ENCODE measurements around the gene PXN.
"Not testable (repeated sequence)": the region's sequence is repeated elsewhere in the genome, so short reads cannot be mapped to it uniquely, and the experiment has no call there.

Gene PXN

DNA sequence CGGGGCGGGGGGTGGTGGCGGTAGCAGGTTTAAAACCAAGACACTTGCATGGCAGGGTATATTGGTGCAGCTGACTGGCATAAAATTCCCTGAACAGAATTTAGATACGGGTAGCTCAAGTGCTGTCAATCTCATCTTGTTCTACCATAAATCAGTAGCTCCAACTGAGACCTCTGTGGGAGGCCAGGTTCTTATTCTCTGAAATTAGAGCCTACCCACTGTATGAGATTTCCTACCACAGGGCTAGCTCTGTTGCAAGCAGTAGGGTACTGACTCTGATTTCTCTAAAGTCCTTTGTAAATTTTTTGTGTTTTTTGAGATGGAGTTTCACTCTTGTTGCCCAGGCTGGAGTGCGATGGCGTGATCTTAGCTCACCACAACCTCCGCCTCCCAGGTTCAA is 61.4 kb downstream of the PXN start:
- DNase-seq, result no peak

DNA sequence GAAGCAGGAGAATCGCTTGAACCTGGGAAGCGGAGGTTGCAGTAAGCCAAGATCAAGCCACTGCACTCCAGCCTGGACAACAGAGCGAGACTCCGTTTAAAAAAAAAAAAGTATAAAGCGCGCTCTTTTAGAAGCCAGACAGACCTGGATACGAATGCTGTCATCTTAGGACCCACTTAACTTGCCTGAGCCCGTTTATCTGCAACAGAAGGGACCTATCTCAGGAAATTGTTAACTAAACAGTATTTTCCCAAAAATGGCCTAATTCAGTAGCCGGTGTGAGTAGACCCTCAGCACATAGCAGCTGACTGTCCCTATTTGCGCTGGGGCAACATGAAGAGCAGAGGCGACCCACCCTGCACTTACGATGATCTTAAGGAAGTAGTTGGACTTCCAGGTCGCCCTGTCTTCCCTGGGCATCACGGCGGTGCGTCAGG is 65.1 kb downstream of the PXN start:
- DNase-seq, result no peak

DNA sequence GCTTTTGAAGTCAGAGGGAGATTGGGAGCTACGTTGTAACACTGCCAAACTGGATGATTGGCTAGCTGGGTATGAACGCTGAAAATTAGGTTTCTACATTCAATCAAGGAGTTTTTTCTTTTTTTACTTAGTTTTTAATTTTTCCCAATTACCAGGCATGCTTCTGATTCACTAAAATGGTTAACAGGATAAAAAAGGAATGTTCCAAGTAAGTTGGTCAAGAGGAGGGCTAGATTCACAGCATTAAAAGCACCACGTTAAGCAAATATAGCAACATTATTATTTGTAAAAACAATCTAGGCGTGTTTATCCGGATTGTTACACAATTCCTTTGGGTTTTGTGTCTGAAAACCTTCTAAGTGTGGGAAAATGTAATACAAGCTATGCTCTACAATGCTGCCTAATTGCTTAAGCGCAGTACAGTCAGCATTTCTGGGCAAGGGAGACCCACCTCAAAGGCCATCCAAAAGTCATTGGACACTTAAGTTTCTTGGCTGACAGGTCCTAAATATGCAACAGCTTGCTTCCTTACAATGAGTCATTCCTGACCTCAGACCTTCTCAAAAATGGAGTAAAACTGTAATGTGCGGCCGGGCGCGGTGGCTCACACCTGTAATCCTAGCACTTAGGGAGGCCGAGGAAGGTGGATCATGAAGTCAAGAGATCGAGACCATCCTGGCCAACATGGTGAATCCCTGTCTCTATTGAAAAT is 65.8 kb downstream of the PXN start:
- no peak for DNase-seq

DNA sequence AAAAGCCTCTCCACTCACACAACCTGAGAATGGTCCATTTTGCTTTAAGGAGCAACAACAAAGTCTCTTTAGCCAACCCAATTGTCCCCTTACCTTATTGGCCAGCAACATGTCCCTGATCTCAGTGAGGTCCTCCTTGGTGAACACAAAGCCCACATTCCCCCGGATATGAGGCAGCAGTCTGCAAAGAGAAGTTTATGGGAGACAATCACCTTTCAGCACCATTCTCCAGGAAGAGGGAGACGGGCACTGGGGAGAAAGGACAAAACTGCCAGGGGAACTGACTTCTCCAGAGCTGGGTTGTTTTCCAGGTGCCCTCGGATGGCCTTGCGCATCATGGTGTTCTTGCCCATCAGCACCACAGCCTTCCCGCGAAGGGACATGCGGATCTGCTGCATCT is 66.5 kb downstream of the PXN start:
- no peak for DNase-seq

DNA sequence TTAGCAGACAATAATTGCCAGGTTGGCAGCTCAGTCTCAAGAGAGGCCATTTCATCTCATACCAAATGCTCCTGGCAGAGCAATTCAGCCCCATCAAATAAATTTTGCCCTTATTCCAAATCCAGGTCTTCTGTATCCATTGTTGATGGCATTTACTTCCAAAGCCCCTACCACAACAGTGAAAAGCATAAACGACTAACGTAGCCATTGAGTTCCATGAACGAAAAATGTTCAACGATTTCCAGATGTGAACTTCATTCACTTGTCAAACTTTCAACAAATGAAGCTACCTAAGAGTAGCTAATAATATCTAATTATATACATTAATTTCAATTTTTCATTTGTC is 68.0 kb downstream of the PXN start:
- DNase-seq, result no peak

DNA sequence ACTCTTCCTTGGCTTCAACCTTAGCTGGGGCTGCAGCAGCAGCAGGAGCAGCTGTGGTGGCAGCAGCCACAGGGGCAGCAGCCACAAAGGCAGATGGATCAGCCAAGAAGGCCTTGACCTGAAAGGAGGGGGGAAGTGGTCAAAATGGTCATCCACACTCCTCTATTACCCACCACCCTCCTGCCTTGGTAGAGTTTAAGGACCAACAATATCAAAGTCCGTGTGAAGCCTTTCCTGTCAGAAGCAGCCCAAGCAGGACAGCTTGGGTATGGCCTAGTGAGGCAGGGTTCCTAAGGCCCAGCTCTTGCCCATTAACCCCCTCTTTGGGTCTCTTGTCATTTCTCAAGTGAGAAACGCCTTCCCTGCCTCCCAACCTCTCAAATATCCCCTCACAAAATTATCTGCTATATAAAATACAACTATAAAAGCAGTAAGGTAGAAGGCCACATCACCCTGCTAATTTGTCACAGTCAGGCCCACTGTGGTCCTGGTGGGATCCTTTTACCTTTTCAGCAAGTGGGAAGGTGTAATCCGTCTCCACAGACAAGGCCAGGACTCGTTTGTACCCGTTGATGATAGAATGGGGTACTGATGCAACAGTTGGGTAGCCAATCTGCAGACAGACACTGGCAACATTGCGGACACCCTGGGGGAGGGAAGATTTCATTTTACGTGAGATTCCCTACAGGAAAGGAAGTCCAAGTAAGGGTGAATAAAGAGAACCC is 68.6 kb downstream of the PXN start:
- not testable (repeated sequence) for DNase-seq

DNA sequence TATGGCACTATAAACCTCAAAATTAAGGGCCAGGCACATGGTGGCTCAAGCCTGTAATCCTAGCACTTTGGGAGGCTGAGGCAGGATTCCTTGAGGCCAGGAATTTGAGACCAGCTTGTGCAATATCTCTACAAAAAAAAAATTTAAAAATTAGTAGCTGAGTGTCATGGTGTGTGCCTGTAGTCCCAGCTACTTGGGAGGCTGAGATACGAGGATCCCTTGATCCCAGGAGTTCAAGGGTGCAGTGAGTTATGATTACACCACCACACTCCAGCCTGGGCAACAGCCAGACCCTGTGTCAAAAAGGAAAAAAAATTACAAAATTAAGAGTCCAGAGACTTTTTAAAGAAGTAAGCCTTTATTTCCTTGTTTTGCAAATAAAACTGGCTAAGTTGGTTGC is 69.2 kb downstream of the PXN start:
- no peak for DNase-seq

DNA sequence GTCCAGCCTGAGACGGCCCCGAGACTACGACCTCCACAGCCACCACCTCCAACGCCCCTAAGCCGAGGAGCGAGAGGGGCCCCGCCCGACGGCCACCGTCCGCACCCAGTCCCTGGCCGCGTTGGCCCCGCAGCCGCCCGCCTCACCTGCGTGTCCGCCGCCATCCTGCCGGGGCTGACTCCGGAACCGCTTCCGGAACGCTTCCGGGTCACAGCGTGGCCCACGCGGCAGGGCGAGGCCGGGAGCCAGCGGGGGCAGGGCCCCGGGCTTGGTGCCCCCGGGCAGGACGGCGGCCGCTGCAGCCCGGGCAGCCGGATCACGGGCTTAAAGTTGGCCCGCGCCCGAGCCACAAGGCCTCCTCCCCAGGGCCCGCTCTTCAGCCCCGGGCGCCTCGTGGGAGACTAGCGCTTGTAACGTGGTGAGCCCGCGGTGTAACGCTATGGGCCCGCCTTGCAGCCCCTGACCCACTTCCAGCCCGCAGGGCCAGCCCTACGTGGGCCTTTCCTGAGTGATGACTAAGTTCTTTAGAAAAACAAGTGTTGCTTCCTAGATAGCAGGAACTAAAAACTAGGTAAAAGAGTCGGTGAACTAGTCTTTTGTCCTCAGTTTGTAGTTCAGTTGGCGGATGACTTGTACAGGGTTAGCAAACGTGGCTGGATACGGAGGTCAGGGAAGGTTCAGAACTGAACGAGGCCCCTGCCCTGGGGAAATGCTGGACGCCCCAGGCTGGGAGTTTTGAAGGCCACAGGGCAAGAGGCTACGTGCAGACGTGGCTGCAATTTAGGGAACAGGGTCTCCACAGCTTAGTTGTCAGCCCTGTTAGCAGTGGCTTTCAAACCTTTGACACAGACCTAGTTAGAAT is 70.8 kb downstream of the PXN start, which contains the start of gene GCN1:
TSS of gene GCN1 (minus strand) at position 182 of the 862 bp plus-strand sequence. CDS start at position 164, 18 bp downstream.
- DNase-seq, result peak; percentile 68 to 79

DNA sequence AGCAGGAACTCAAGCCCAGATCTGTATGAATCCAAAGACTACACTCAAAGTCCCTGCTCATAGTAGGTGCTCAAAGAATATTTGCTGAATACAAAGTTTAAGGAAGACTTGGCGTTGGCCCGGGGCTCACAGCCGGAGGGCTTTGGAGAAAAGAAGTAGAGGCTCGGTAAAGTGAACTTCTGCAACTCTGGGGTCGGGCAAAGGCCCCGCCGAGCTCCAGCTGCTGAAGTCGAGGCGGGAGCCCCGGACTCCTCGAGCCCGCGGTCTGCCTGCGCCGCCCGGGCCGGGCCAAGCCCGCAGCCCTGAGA is 71.3 kb downstream of the PXN start:
- DNase-seq, result no peak

DNA sequence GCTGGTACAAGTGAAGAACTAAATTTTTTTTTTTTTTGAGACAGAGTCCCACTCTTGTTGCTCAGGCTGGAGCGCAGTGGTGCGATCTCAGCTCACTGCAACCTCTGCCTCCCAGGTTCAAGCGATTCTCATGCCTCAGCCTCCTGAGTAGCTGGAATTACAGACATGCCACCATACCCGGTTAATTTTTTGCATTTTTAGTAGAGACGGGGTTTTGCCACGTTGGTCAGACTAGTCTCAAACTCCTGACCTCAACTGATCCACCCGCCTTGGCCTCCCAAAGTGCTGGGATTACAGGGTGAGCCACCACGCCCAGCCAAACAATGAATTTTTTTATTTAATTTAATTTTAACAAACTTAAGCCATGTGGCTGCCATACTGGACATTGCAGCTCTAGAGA is 72.2 kb downstream of the PXN start:
- not testable (repeated sequence) for DNase-seq

DNA sequence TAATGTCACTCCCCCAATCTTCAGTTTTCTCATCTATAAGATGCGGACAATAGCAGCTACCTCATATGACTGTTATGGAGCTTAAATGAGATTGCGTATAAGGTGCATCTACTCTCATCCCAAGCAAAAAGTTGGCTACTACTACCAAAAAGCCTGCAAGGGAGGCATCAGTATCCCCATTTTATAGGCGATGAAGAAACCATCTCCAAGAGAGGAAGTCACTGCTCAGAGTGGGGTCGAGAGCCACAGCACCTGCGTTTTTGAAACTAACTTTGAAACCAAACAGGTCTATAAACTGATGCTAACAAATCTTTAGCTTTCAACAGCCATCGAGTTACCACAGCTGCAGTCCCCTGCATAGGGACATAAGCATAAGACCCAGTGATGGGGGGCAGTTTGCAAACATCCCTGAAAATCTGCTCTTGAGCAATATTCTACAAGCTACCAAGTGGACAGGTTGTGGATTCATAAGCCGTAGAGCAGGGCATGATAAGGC is 74.5 kb downstream of the PXN start:
- DNase-seq, result no peak

DNA sequence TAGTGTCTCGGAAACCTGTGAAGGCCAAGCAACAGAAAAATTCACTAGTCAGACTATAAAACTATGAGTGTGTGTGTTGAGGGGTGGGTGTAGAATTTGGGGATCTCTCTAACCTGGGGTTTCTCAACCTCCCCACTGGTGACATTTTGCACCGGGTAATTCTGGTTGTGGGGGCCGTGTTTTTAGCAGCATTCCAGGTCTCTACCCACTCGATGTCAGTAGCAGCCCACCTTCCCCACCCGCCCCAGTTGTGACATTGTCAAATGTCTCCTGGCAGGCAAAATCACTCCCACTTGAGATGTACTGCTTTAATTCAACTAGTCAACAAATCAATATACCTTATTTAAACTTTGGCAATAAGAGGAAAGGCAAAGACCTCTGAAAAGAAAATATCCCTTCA is 75.1 kb downstream of the PXN start:
- no peak for DNase-seq

DNA sequence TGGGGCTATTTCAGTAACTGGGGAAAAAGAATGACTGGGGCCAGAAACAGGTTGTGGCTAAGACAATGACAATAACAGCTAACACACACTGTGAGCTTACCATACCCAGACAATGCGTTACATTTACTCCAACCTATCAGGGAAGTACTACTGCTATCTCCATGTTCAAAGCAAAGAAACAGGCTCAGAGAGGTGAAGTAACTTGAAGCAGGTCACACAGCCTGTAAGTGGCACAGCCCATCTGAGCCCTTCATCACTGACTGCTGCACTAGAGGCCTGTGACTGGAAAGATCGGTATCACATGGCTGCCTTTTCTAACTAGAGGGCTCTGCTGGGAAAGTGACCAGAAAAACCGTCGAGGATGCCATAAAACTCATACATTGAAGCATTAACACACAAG is 78.9 kb downstream of the PXN start:
- no peak for DNase-seq

DNA sequence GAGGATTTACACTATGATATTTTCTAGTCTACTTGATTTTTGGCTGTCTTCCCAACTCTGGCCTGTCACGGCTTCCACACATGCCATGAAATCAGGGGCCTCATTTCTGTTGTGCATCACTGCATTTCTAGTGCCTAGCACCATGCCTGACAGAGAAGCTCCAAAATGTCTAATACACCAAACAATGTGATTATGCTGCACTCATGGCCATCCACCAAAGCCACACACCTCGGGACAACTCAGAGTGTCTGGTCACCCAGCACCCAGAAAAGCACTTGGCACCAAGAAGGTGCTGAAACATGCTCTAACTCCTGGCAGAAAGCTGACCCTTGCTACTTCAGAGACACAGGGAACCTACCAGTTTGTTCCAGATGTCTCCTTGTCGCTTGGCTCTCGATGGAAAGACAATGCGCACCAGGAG is 82.3 kb downstream of the PXN start:
- no peak for DNase-seq

DNA sequence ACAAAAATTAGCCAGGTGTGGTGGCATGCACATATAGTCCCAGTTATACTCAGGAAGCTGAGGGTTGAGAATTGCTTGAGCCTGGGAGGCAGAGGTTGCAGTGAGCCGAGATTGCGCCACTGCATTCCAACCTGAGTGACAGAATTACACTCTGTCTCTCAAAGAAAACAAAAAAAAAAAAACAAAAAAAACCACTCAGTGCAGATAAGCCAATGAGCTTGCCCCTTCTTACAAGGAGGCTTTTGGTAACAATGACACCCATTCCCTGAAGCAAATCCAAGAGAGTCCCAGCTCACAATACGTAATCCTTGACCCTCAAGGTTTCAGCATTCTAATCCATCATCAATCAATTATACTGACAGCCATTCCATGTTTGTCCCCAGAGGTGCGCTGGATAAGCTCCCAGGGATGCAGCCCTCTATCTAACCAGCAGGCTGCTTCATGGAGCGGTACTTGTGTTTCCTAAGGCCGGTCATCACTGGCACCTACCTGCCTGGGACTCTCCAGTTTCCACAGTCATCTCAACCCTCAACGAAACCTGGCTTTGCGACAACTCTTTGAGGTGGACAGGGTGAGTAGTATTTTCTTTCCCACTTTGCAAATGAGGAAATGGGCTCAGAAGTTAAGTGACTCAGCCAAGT is 83.4 kb downstream of the PXN start:
- no peak for DNase-seq

DNA sequence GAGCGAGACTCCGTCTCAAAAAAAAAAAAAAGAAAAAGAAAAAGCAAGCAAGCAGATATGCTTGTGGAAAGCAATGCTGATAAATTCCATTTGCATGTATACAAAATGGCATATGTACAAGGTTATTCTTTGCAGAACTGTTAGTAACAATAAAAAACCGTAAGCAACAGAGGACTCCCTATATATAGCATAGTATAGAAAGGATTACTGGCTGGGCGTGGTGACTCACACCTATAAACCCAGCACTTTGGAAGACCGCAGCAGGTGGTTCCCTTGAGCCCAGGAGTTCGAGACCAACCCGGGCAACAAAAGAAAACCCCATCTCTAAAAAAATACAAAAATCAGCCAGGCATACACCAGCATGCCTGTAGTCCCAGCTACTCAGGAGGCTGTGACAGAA is 84.6 kb downstream of the PXN start:
- DNase-seq, result no peak

DNA sequence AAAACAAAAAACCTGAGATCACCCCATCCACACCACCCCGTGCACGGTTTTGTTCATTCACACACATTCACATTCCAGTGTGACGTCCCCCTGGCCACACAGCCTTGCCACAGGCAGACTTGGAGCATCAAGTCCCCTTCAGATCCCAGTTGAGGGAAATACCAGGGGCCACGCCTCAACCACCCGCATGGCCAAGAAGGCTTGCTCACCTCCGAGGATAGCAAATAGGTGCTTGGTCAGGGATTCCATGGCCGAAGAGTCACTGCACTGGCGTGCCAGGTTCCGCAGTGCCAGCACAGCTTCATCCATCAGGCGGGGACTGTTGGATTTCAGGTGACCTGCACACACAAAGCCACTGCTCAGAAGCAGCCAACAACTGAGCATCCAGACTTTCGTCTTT is 90.0 kb downstream of the PXN start:
- DNase-seq, result no peak

DNA sequence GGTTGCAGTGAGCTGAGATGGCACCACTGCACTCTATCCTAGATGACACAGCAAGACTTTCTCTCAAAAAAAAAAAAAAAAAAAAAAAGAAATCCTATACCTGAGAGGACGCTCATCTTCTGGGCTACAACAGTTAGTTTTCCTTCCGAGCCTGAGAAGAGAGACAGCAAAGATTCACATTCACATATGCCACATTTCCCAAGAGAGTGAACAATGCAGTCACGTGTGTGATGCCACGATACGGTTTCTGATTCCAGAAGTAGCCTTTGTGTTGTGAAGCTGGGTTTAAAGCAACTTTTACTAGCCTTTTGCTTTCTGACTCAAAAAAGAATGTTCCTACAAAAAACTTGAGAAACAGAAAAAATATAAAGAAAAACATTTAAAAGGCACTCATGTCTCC is 90.5 kb downstream of the PXN start:
- no peak for DNase-seq

DNA sequence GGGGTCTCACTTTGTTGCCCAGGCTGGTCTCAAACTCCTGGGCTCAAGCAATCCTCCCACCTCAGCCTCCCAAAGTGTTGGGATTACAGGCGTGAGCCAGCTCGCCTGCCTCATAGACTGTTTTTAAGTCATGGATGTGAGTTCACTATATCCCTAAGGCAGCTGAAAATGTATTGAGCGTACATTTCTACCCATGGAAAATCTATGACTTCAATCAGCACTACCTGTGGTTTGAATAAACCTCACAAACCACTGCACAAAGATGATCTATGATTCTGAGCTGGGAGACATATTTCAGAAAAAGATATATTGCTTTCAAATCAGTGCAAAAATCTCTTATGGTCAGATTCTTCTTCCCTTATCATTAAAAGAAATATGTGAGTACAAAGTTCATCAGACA is 93.5 kb downstream of the PXN start:
- DNase-seq, result no peak

DNA sequence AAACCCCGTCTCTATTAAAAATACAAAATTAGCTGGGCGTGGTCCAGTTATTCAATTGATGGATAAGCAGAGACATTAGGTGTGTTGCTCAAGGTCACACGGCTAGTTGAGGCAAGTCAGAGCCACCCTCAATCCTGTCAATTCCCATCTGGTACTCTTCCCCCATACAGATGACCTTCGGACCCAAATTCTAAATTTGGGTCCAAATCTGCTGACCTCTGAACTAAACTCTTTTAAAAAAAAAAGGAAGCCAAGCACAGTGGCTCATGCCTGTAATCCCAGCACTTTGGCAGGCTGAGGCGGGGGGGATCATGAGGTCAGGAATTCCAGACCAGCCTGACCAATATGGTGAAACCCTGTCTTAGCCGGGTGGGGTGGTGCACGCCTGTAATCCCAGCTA is 94.9 kb downstream of the PXN start:
- DNase-seq, result no peak

DNA sequence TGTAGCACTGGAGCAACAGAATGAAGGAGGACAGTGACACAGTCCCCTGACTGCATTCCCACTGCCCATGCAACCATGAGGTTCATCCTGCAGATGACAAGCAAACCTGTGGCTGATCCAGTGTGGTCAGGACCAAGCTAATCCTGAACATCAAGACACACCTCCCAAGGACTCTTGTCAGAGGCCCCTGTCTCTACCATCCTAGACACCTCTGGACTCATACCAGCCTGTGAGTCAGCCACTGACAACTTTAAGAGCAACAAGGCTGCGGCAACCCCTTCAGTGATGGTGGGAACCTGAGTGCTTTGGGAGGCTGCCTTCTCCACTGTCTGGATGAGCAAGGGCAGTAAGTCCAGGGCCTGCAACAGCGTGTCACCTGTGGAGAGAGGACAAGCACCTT is 95.6 kb downstream of the PXN start:
- DNase-seq, result no peak

DNA sequence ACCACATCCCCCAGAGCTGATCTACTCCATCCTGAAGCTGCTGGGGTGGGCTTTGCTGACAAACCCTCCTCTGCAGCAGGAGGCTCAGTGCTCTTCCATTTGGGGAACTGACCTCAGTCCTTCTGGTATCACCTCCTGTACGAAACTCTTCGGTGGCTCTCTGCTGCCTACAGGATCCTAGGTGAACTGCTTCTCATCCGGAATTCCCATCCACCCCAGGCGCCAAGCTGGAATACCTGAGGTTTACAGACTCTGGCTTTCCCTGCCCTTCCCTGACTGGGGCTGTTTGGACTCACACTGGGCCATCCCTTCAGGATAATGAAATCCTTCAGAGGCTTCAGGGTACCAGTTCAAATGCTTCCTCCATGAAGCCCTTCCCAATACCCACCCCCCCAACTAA is 97.2 kb downstream of the PXN start:
- DNase-seq, result no peak

DNA sequence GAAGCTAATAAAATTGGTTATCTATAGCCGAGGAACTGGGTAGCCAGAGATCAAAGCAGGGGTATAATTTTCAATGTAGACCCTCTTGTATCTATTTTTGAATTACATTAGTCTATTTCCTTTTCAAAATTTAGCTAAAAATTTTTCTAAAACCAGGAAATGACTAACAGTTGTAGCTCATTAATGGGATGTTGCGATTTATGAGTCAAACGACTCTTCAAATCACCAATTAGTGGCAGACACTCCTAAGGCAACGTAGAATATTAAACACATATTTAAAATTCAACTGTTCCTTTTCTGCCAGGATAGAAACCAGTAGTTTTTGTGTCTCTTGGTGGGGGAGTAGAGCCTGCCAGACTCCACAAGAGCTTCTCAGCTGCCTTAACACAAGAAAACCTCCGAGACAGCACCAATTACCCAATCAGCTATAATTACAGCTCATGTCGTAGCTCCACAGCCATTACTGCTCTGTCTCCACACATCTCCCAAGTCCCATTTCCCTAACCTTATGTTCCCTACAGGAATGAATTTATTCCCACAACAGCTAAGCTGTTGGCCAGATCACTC is 97.9 kb downstream of the PXN start:
- DNase-seq, result no peak

Measured in NCI-H2081 (cell line).